Testis (tissue), 2 donors: ENCODE data around the gene TMEM178B.

Experiments used
- POLR2A ChIP-seq: fragments of 450-650 bp; IDR thresholded peaks from one replicate; pipeline ENCODE4 v1.6.1; 2017; ENCODE audit warnings: antibody characterized with exemption, mild to moderate bottlenecking, moderate library complexity
- TF ChIP-seq, protein P1 (sequence below), 3 experiments: fragments of 450-650 bp in 2 of 3; fragments of 200-600 bp in 1 of 3; sonication (generic) in 1 of 3; IDR thresholded peaks; one replicate each; pipeline ENCODE4 v1.5.1; 2016 to 2019; ENCODE audit warnings: antibody characterized with exemption in 3 of 3, mild to moderate bottlenecking in 2 of 3, moderate library complexity in 1 of 3

DNA sequence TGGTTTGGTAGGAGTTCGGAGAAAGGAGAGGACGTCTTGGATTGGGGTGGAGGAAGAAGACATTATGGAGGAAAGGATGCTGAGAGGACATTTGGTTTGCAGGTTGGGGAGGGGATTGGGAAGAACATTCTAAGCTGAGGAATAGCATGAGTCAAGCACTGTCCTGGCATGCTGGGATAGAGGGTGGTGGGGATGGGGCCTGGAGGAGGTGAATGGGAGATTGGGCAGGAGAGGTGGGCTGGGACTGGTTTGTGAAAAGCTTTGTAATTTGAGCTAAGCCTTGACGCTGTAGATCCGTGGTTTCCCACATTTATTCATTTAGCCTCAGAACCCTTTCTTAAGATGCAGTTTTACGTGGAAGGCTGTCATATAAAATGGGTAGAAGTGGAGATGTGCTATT is 52.2 kb downstream of the TMEM178B start:
- TF ChIP-seq POLR2A = no peak
- TF ChIP-seq, protein P1, sequence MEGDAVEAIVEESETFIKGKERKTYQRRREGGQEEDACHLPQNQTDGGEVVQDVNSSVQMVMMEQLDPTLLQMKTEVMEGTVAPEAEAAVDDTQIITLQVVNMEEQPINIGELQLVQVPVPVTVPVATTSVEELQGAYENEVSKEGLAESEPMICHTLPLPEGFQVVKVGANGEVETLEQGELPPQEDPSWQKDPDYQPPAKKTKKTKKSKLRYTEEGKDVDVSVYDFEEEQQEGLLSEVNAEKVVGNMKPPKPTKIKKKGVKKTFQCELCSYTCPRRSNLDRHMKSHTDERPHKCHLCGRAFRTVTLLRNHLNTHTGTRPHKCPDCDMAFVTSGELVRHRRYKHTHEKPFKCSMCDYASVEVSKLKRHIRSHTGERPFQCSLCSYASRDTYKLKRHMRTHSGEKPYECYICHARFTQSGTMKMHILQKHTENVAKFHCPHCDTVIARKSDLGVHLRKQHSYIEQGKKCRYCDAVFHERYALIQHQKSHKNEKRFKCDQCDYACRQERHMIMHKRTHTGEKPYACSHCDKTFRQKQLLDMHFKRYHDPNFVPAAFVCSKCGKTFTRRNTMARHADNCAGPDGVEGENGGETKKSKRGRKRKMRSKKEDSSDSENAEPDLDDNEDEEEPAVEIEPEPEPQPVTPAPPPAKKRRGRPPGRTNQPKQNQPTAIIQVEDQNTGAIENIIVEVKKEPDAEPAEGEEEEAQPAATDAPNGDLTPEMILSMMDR (IDR thresholded peaks at IDR 0.05) = no peak
